ENCODE data around the gene PRPF39. TPM values are rescaled to one million over a fixed set of nuclear protein-coding genes. Genes with fewer than 3 reads are reported as not detected.

Gene PRPF39
- total and polyA plus RNA-seq, 2 of the 13 experiments (the other 11 are each of a cell fraction or from before 2014, with no cell fraction given), result 44.2 to 65.0 TPM

- TF ChIP-seq DMTF1 (CRISPR knock-in tag; IDR thresholded peaks at IDR 0.05), result no peak
- no peak for TF ChIP-seq ZEB1 (IDR thresholded peaks at IDR 0.05; ENCODE audit: insufficient replicate concordance, low read depth)
- no peak for TF ChIP-seq TRIM22 (IDR thresholded peaks at IDR 0.05)
- no peak for TF ChIP-seq PCBP2 (optimal IDR thresholded peaks at IDR 0.05; ENCODE audit: low read depth, low read length, poor library complexity, severe bottlenecking)
- TF ChIP-seq ELF3 (CRISPR knock-in tag; IDR thresholded peaks at IDR 0.05), result 0 out of 2 replicates have a peak, but pooled peaks have one; percentile 26
- no peak for TF ChIP-seq HCFC1 (IDR thresholded peaks at IDR 0.05; ENCODE audit: low read depth, low read length)
- no peak for TF ChIP-seq CCDC6 (CRISPR knock-in tag; IDR thresholded peaks at IDR 0.05)
- no peak for TF ChIP-seq GLI4 (CRISPR knock-in tag; IDR thresholded peaks at IDR 0.05; ENCODE audit: borderline replicate concordance)
- TF ChIP-seq ZNF773 (CRISPR knock-in tag; IDR thresholded peaks at IDR 0.05; ENCODE audit: borderline replicate concordance), result no peak
- TF ChIP-seq HIC2 (CRISPR knock-in tag; IDR thresholded peaks at IDR 0.05; ENCODE audit: low read depth), result no peak
- TF ChIP-seq ZBTB33 (CRISPR knock-in tag; IDR thresholded peaks at IDR 0.05), result no peak
- TF ChIP-seq ZNF18 (CRISPR knock-in tag; IDR thresholded peaks at IDR 0.05; ENCODE audit: insufficient replicate concordance), result no peak
- peak; percentile 23; the same call in 1 of the 2 replicates for TF ChIP-seq FOXK1 (CRISPR knock-in tag; IDR thresholded peaks at IDR 0.05; ENCODE audit: borderline replicate concordance, low read depth)
- no peak for TF ChIP-seq ZNF788 (CRISPR knock-in tag; IDR thresholded peaks at IDR 0.05; ENCODE audit: borderline replicate concordance)
- no peak for TF ChIP-seq SPEN (CRISPR knock-in tag; IDR thresholded peaks at IDR 0.05; ENCODE audit: low read depth)
- no peak for TF ChIP-seq ZNF512B (CRISPR knock-in tag; IDR thresholded peaks at IDR 0.05; ENCODE audit: borderline replicate concordance)
Observed at GRCh38 chr14:45057881-45058364, 26.0 kb upstream of the PRPF39 start (continued).

Data from HepG2 (cell line).